Measurements from ENCODE around the gene SELENOS.

GRCh38 chr15:101250873-101251829 is 26.1 kb downstream of the SELENOS start:
- TF ChIP-seq CTCF (IDR thresholded peaks at IDR 0.05; ENCODE audit: poor library complexity) (no peak), EZH2phosphoT487 (IDR thresholded peaks at IDR 0.05; ENCODE audit: low read depth, severe bottlenecking, unreplicated experiment) (no peak)

Data from hepatocyte (in vitro differentiated cells).